SU-DHL-6 (cell line): ENCODE results near the gene FRMD8.

Experiments used
- H2AFZ ChIP-seq: fragments of 200-600 bp; sonication (generic); 2 replicates; pipeline ENCODE4 v1.6.1; 2014; ENCODE audit warnings: low read depth, mild to moderate bottlenecking, moderate library complexity, mixed read lengths, antibody characterized with exemption, low read length; ENCODE audit not compliant: severe bottlenecking
- H3F3A ChIP-seq: fragments of 200-600 bp; shearing (Covaris generic); 2 replicates; pipeline ENCODE4 v1.6.0; 2016; ENCODE audit warnings: antibody characterized with exemption, mild to moderate bottlenecking; ENCODE audit not compliant: insufficient read depth
- H3K27ac ChIP-seq: fragments of 200-600 bp; sonication (generic); 2 replicates; pipeline ENCODE4 v1.5.1; 2016; ENCODE audit warnings: low read depth, mild to moderate bottlenecking, low read length, moderate library complexity, mixed read lengths
- H3K27me3 ChIP-seq: fragments of 200-600 bp; sonication (generic), shearing (Covaris generic); 2 replicates; pipeline ENCODE4 v1.6.0; 2014; ENCODE audit warnings: mild to moderate bottlenecking, low read length
- H3K36me3 ChIP-seq: fragments of 200-600 bp; sonication (generic); 2 replicates; pipeline ENCODE4 v1.6.1; 2014; ENCODE audit warnings: mild to moderate bottlenecking, low read length, mixed read lengths
- H3K4me2 ChIP-seq: fragments of 300-600, 200-600 bp; shearing (Covaris generic), sonication (generic); 2 replicates; pipeline ENCODE4 v1.6.0; 2014; ENCODE audit warnings: low read length, low read depth, mild to moderate bottlenecking; ENCODE audit not compliant: poor library complexity, severe bottlenecking
- H3K4me3 ChIP-seq: fragments of 200-600 bp; sonication (generic); 2 replicates; pipeline ENCODE4 v1.5.1; 2014; ENCODE audit warnings: antibody characterized with exemption, low read length, mild to moderate bottlenecking, mixed read lengths; ENCODE audit not compliant: insufficient read depth, poor library complexity, severe bottlenecking
- H3K79me2 ChIP-seq: fragments of 200-600 bp; sonication (generic); 2 replicates; pipeline ENCODE4 v1.6.1; 2014; ENCODE audit warnings: mild to moderate bottlenecking, low read length, moderate library complexity; ENCODE audit not compliant: insufficient read depth
- H3K9ac ChIP-seq: fragments of 200-600 bp; sonication (generic); 2 replicates; pipeline ENCODE4 v1.7.0; 2014; ENCODE audit warnings: mild to moderate bottlenecking, low read length
- H3K9me2 ChIP-seq: fragments of 200-600 bp; sonication (generic); replicated peaks from 2 replicates; pipeline ENCODE4 v1.6.1; 2014; ENCODE audit warnings: low read length; ENCODE audit not compliant: insufficient read depth
- H3K9me3 ChIP-seq: fragments of 200-600 bp; sonication (generic); 2 replicates; pipeline ENCODE4 v1.6.1; 2014; ENCODE audit warnings: low read length, mixed read lengths; ENCODE audit not compliant: insufficient read depth
- H4K20me1 ChIP-seq: fragments of 200-600 bp; sonication (generic); 2 replicates; pipeline ENCODE4 v1.6.1; 2014; ENCODE audit warnings: low read depth, mild to moderate bottlenecking, antibody characterized with exemption, low read length, moderate library complexity, mixed read lengths
- CTCF ChIP-seq: fragments of 200-600 bp; sonication (generic); IDR thresholded peaks from one replicate; pipeline ENCODE4 v1.5.1; 2017; ENCODE audit warnings: antibody characterized with exemption, mild to moderate bottlenecking, low read length, moderate library complexity; ENCODE audit not compliant: insufficient read depth, poor library complexity, severe bottlenecking
- EZH2phosphoT487 ChIP-seq: fragments of 200-600 bp; sonication (generic), shearing (Covaris generic); conservative IDR thresholded peaks from 2 replicates; pipeline ENCODE4 v1.6.1; 2018; ENCODE audit warnings: mild to moderate bottlenecking, antibody characterized with exemption, low read length, moderate library complexity, mixed read lengths

The FRMD8 gene

GRCh38 chr11:65430406-65431217, 44.2 kb downstream of the FRMD8 start:
- peaks cover 11% of the 10 kb centered on the region for H3K36me3 ChIP-seq
- peaks cover 73% of the 10 kb centered on the region for H3K79me2 ChIP-seq
- H2AFZ ChIP-seq, result no peak overlapping the region
- peak overlapping the region; percentile 99 for H3K9ac ChIP-seq
- H3K9me2 ChIP-seq, result no peaks in the 10 kb centered on the region
- peaks cover 98% of the 10 kb centered on the region for H3F3A ChIP-seq
- no peaks in the 10 kb centered on the region for H3K27me3 ChIP-seq
- peak overlapping the region; percentile 25 for H3K4me3 ChIP-seq
- TF ChIP-seq CTCF, result no peak
- TF ChIP-seq EZH2phosphoT487, result no peak
- no peaks in the 10 kb centered on the region for H4K20me1 ChIP-seq
- H3K27ac ChIP-seq, result peak overlapping the region; percentile 98
- H3K9me3 ChIP-seq, result no peaks in the 10 kb centered on the region
- H3K4me2 ChIP-seq, result peak overlapping the region; percentile 98

GRCh38 chr11:65431451-65432099, 45.1 kb downstream of the FRMD8 start:
- Histone ChIP-seq H3K36me3 (peaks cover 8% of the 10 kb centered on the region; the same call in 1 of the 2 replicates), H3F3A (peaks cover 96% of the 10 kb centered on the region), H3K4me2 (peak overlapping the region; percentile 98), H4K20me1 (no peaks in the 10 kb centered on the region), H3K27ac (peak overlapping the region; percentile 98), H3K27me3 (no peaks in the 10 kb centered on the region), H3K79me2 (peaks cover 64% of the 10 kb centered on the region), H3K9me2 (no peaks in the 10 kb centered on the region), H2AFZ (no peak overlapping the region), H3K9ac (peak overlapping the region; percentile 30), H3K9me3 (no peaks in the 10 kb centered on the region), H3K4me3 (peak overlapping the region; percentile 25)
- TF ChIP-seq EZH2phosphoT487 (no peak), CTCF (no peak)

GRCh38 chr11:65432100-65432650, 45.7 kb downstream of the FRMD8 start:
- no peak overlapping the region for H2AFZ ChIP-seq
- H3K4me2 ChIP-seq, result peak overlapping the region; percentile 98
- peaks cover 95% of the 10 kb centered on the region for H3F3A ChIP-seq
- no peaks in the 10 kb centered on the region for H3K9me3 ChIP-seq
- H4K20me1 ChIP-seq, result no peaks in the 10 kb centered on the region
- no peaks in the 10 kb centered on the region for H3K27me3 ChIP-seq
- peak overlapping the region; percentile 98 for H3K27ac ChIP-seq
- H3K79me2 ChIP-seq, result peaks cover 59% of the 10 kb centered on the region
- TF ChIP-seq EZH2phosphoT487 (no peak), CTCF (no peak)
- H3K9me2 ChIP-seq, result no peaks in the 10 kb centered on the region
- H3K36me3 ChIP-seq, result peaks cover 8% of the 10 kb centered on the region; the same call in 1 of the 2 replicates
- peak overlapping the region; percentile 2 for H3K4me3 ChIP-seq
- H3K9ac ChIP-seq, result peak overlapping the region; percentile 30
